Muscle layer of colon (tissue), 2 donors: ENCODE data around the gene HNRNPM.

ENCODE experiments used
- H3K27ac ChIP-seq: one replicate; pipeline ENCODE4 v1.7.0; 2013; ENCODE audit warnings: low read depth, mild to moderate bottlenecking, low read length, moderate library complexity
- H3K27me3 ChIP-seq, 2 donors: one replicate each; pipeline ENCODE4 v1.7.0; 2013; ENCODE audit warnings: low read length in 2 of 2, mild to moderate bottlenecking in 2 of 2; ENCODE audit not compliant: insufficient read depth in 2 of 2, control insufficient read depth in 1 of 2
- H3K36me3 ChIP-seq: one replicate; pipeline ENCODE4 v1.7.0; 2013; ENCODE audit warnings: mild to moderate bottlenecking, low read length; ENCODE audit not compliant: insufficient read depth
- H3K4me1 ChIP-seq: one replicate; pipeline ENCODE4 v1.7.0; 2013; ENCODE audit warnings: mild to moderate bottlenecking, low read length; ENCODE audit not compliant: insufficient read depth
- H3K4me3 ChIP-seq, 2 donors: one replicate each; pipeline ENCODE4 v1.7.0; 2013; ENCODE audit warnings: low read length in 2 of 2, low read depth in 1 of 2, mild to moderate bottlenecking in 1 of 2, moderate library complexity in 1 of 2
- H3K9ac ChIP-seq: one replicate; pipeline ENCODE4 v1.7.0; 2013; ENCODE audit warnings: low read length
- H3K9me3 ChIP-seq: one replicate; pipeline ENCODE4 v1.7.0; 2013; ENCODE audit warnings: mild to moderate bottlenecking, low read length
- donor health status: abdominal sarcoma.
- donor health status: Adenocarcinoma of cecum.

HNRNPM gene

GRCh38 chr19:8537099-8537498, 92.3 kb downstream of the HNRNPM start:
- H3K27me3 ChIP-seq = no peaks in the 10 kb centered on the region
- no peak overlapping the region for H3K4me3 ChIP-seq
- H3K4me1 ChIP-seq = no peaks in the 10 kb centered on the region
- no peaks in the 10 kb centered on the region for H3K9me3 ChIP-seq
- no peaks in the 10 kb centered on the region for H3K36me3 ChIP-seq
- H3K27ac ChIP-seq = no peak overlapping the region
- H3K9ac ChIP-seq = no peak overlapping the region
